Measurements from ENCODE around the gene IL18RAP.

GRCh38 chr2:102453501-102453900, 30.5 kb downstream of the IL18RAP start:
- TF ChIP-seq, protein P1, sequence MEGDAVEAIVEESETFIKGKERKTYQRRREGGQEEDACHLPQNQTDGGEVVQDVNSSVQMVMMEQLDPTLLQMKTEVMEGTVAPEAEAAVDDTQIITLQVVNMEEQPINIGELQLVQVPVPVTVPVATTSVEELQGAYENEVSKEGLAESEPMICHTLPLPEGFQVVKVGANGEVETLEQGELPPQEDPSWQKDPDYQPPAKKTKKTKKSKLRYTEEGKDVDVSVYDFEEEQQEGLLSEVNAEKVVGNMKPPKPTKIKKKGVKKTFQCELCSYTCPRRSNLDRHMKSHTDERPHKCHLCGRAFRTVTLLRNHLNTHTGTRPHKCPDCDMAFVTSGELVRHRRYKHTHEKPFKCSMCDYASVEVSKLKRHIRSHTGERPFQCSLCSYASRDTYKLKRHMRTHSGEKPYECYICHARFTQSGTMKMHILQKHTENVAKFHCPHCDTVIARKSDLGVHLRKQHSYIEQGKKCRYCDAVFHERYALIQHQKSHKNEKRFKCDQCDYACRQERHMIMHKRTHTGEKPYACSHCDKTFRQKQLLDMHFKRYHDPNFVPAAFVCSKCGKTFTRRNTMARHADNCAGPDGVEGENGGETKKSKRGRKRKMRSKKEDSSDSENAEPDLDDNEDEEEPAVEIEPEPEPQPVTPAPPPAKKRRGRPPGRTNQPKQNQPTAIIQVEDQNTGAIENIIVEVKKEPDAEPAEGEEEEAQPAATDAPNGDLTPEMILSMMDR (IDR thresholded peaks at IDR 0.05), result no peak
- no peak for TF ChIP-seq EZH2 (IDR thresholded peaks at IDR 0.05)

All from neural progenitor cell (in vitro differentiated cells).